ENCODE measurements around the gene MIOX. TPM values are rescaled to one million over a fixed set of nuclear protein-coding genes. Genes with fewer than 3 reads are reported as not detected.

The MIOX gene
- total and polyA plus RNA-seq, 9 of the 15 experiments (the other 6 are each of a cell fraction or from before 2014, with no cell fraction given): 0.08 TPM; not detected in 8

DNA sequence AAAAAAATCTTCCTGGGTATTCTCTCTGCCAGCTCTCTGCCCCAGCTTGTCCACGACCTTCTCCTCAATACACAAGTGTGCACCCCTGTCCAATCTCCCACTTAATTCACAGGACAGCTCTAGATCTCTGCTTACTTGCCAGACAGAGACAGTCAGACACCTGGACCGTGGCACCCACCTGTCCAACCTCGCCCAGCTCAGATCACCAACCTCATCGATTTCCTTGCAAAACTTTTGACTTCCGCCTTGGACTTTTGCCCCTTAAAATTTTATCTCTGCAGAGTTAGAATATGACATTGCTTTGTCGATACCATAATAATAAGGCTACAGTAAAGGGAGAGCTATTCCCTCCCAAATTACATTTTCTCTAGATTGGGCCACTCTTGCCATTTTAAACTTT lies 10.4 kb downstream of the MIOX start:
- Histone ChIP-seq H3K9me3 (replicated peaks; ENCODE audit: control insufficient read depth, insufficient read depth, low read depth, low read length) (0 out of 2 replicates have a peak, but pooled peaks cover 1% of the 10 kb centered on the region), H3K9me1 (ENCODE audit: control insufficient read depth, insufficient read depth, low read length) (no peaks in the 10 kb centered on the region), H3K36me3 (ENCODE audit: control insufficient read depth, insufficient read depth, low read length) (no peaks in the 10 kb centered on the region; the same call in 2 of the 3 replicates), H3K27ac (ENCODE audit: extremely low read depth, low read depth, low read length) (no peak overlapping the region), H4K20me1 (replicated peaks; ENCODE audit: control insufficient read depth, insufficient read depth, low read length) (no peaks in the 10 kb centered on the region), H3K4me2 (ENCODE audit: insufficient read depth, low read length) (no peak overlapping the region), H3K9ac (ENCODE audit: insufficient read depth in 1 of 2, low read depth in 2 of 2, low read length in 2 of 2) (no peak overlapping the region), H2AFZ (ENCODE audit: low read depth, low read length) (no peak overlapping the region), H3K79me2 (ENCODE audit: control insufficient read depth, insufficient read depth, low read length) (no peaks in the 10 kb centered on the region), H3K4me3 (no peak overlapping the region), H3K4me1 (replicated peaks in 1 of 2; ENCODE audit: control insufficient read depth in 2 of 2, insufficient read depth in 2 of 2, low read length in 2 of 2) (peaks cover 3 to 16% of the 10 kb centered on the region in 2 experiments; a peak in 2 of 5 replicates), H3K27me3 (ENCODE audit: control insufficient read depth in 2 of 2, insufficient read depth in 2 of 2, low read length in 2 of 2) (no peaks in the 10 kb centered on the region)
- POLR2A ChIA-PET: interaction anchor here (0.6 to 1.3 kb wide), 6 partner anchors 9 to 532 kb away, joined by 3 to 5 read pairs (median 3); partner anchors contain the start of genes LMF2 and NCAPH2
- DNase-seq (ENCODE audit: extremely low read depth in 1 of 4, low spot score in 3 of 4) (no peak), ATAC-seq (no peak), FAIRE-seq (no peak)
- no TSS peak for BruUV-seq (replicated peaks)
- intact Hi-C loops (cut with micrococcal nuclease): loop anchor here (5.0 kb wide), 1 partner anchor 255 kb away; no protein-coding TSS in a partner anchor
- 72% methylated on average over 5 of the region's 6 CpGs for whole genome bisulfite sequencing (ENCODE audit: insufficient coverage, low coverage, missing lambda C conversion rate)
- CTCF ChIA-PET (ENCODE audit: low intra/inter-chr PET ratio): no interaction called here
- in situ Hi-C loops (cut with MboI): no loop called here
- TF ChIP-seq, protein P1, sequence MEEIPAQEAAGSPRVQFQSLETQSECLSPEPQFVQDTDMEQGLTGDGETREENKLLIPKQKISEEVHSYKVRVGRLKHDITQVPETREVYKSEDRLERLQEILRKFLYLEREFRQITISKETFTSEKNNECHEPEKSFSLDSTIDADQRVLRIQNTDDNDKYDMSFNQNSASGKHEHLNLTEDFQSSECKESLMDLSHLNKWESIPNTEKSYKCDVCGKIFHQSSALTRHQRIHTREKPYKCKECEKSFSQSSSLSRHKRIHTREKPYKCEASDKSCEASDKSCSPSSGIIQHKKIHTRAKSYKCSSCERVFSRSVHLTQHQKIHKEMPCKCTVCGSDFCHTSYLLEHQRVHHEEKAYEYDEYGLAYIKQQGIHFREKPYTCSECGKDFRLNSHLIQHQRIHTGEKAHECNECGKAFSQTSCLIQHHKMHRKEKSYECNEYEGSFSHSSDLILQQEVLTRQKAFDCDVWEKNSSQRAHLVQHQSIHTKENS (CRISPR knock-in tag; IDR thresholded peaks at IDR 0.05): no peak
- no peak for TF ChIP-seq ZKSCAN8 (CRISPR knock-in tag; IDR thresholded peaks at IDR 0.05)
- TF ChIP-seq ILF3 (IDR thresholded peaks at IDR 0.05; ENCODE audit: borderline replicate concordance): no peak
- no peak for TF ChIP-seq NONO (IDR thresholded peaks at IDR 0.05; ENCODE audit: low read depth in 2 of 2, low read length in 1 of 2)
- TF ChIP-seq SAFB (IDR thresholded peaks at IDR 0.05; ENCODE audit: borderline replicate concordance, low read depth, low read length): no peak
- no peak for TF ChIP-seq PPARD (CRISPR knock-in tag; IDR thresholded peaks at IDR 0.05)
- TF ChIP-seq, protein P2, sequence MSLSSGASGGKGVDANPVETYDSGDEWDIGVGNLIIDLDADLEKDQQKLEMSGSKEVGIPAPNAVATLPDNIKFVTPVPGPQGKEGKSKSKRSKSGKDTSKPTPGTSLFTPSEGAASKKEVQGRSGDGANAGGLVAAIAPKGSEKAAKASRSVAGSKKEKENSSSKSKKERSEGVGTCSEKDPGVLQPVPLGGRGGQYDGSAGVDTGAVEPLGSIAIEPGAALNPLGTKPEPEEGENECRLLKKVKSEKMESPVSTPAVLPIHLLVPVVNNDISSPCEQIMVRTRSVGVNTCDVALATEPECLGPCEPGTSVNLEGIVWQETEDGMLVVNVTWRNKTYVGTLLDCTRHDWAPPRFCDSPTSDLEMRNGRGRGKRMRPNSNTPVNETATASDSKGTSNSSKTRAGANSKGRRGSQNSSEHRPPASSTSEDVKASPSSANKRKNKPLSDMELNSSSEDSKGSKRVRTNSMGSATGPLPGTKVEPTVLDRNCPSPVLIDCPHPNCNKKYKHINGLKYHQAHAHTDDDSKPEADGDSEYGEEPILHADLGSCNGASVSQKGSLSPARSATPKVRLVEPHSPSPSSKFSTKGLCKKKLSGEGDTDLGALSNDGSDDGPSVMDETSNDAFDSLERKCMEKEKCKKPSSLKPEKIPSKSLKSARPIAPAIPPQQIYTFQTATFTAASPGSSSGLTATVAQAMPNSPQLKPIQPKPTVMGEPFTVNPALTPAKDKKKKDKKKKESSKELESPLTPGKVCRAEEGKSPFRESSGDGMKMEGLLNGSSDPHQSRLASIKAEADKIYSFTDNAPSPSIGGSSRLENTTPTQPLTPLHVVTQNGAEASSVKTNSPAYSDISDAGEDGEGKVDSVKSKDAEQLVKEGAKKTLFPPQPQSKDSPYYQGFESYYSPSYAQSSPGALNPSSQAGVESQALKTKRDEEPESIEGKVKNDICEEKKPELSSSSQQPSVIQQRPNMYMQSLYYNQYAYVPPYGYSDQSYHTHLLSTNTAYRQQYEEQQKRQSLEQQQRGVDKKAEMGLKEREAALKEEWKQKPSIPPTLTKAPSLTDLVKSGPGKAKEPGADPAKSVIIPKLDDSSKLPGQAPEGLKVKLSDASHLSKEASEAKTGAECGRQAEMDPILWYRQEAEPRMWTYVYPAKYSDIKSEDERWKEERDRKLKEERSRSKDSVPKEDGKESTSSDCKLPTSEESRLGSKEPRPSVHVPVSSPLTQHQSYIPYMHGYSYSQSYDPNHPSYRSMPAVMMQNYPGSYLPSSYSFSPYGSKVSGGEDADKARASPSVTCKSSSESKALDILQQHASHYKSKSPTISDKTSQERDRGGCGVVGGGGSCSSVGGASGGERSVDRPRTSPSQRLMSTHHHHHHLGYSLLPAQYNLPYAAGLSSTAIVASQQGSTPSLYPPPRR (CRISPR knock-in tag; IDR thresholded peaks at IDR 0.05; ENCODE audit: borderline replicate concordance): no peak
- no peak for TF ChIP-seq CC2D1A (IDR thresholded peaks at IDR 0.05)
- no peak for TF ChIP-seq CBX3 (IDR thresholded peaks at IDR 0.05; ENCODE audit: borderline replicate concordance in 1 of 2, low read length in 2 of 2)
- no peak for TF ChIP-seq KAT2B (IDR thresholded peaks at IDR 0.05; ENCODE audit: low read depth, low read length)
- TF ChIP-seq EGR1 (conservative IDR thresholded peaks at IDR 0.05): no peak
- no peak for TF ChIP-seq ETV6 (IDR thresholded peaks at IDR 0.05; ENCODE audit: borderline replicate concordance in 1 of 2, low read depth in 2 of 2, low read length in 1 of 2)
- TF ChIP-seq ETV6 (CRISPR knock-in tag; IDR thresholded peaks at IDR 0.05; ENCODE audit: borderline replicate concordance): no peak
- no peak for TF ChIP-seq DDX20 (tag; IDR thresholded peaks at IDR 0.05; ENCODE audit: low read depth)
